ENCODE measurements around the gene PROP1.
"Not testable (repeated sequence)": the region's sequence is repeated elsewhere in the genome, so short reads cannot be mapped to it uniquely, and the experiment has no call there.

PROP1 gene

DNA sequence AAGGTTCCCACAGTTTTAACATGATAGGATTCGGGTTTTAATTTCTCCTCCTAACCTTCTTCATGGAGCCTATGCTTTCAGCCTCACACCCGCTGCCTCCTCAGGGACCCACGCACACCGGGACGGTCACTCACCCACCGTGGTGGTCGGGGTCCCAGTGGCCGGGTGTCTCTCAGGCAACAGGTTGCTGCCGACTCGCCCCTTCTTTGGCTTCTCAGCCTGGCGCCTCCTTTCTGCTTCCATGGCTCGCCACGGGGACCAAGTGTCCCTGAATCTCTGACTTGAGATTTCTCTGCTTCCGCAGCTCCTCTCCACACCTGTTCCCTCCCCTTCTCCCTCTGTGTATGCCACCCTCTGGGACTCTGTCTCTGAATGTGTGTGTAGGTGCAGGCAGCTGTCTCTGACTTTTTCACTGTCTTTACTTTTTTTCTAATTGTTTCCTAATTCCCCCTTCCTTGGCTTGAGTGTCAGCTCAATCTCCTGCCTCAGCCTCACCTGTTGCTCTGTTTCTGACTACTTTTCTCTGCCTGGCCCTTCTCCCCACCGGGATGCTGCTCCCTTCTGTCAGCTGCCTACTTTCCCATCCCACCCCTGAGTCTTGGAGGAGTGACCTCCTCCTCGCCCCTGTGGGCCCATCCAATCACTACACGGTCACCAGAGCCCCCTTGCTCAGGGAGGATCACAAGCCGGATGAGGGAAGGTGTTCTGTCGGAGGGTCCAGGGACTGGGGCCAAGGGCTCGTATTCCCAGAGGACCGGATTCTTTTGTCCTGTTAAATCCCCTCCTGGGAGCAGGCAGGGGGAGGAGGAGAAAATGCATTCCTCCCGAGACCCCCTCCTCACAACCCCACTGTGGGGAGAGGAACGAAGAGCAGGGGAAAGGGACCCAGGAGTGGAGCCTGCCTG, at the start of gene PROP1:
Gene PROP1 (minus strand): TSS at position 552 of the 905 bp plus-strand sequence. CDS start 309 bp downstream, at position 243.
- DNase-seq (ENCODE audit: insufficient read length, low spot score) (no peak), FAIRE-seq (no peak)

DNA sequence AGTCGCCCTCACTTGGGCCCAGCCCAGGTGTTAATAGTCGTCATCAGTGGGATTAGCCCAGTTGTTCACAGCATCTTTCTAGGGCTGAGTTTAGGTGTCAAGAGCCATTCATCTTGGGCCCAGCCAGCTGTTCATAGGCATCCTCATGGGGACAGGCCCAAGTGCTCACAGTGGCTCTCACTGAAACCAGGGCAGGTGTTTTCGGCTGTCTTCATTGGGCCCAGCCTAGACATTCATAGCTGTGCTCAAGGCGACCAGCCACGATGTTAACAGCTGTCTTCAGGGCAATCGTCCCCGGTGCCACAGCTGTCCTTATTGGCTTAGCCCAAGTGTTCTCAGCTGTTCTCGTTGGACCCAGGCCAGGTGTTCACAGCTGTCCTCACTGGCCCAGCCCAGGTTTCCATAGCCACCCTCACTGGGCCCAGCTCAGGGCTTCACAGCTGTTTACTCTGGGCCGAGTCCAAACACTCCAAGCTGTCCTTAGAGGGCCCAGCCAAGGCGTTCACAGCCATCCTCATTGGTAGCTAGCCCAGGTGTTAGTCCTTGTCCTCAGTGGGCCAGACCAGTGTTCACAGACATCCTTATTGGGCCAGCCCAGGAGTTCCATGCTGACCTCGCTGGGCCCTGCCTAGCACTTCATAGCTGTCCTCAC, 23.5 kb upstream of the PROP1 start:
- not testable (repeated sequence) for DNase-seq (ENCODE audit: insufficient read length, low spot score); FAIRE-seq

DNA sequence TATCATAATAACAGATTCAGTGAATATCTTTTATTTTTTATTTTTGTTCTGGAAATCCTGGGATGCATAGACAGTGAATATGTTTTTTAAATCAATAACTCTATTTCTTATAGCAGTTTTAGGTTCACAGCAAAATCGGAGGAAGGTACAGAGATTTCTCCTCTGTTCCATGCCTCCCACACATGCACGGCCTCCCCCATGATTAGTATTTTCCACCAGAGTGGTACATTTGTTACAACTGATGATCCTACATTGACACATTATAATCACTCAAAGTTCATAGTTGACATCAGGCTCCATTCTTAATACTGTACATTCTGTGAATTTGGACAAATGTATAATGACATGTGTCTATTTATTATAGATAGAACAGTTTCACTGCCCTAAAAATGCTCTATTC, 16.7 kb upstream of the PROP1 start:
- FAIRE-seq; DNase-seq (ENCODE audit: insufficient read length, low spot score): not testable (repeated sequence)

DNA sequence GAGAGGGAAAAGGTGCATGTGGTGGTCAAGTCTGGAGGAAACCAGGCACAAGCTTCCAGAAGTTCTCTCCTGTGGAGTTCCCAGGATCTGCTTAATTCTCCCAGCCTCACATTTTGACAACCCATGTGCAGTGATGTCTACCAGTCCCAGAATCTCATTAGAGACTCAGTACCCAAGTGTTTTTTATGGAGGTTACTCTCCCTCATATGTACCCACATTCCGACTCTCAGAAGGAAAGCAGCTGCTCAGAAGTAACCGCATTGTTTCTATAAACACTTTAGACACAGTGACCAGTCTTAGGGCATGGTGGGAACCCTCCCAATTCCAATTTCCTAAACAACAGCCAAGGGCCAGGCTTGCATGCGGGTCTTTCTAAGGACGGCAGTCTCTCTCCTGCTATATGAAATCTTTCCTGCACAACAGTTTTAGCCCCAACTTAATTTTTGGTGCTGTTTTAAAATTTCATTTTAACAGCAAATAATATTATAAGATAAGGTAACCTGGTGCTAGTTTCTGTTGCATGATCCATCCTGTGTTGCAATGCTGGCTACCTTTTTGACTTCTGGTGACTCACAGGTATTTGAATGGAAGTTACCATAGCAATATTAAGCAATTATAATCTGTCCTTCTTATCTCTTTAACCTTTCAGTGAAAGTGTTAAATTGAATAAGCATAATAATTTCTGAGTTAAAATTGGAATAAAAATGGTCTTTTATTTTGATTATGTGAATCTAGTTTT, 15.9 kb upstream of the PROP1 start:
- DNase-seq (ENCODE audit: insufficient read length, low spot score); FAIRE-seq: not testable (repeated sequence)

DNA sequence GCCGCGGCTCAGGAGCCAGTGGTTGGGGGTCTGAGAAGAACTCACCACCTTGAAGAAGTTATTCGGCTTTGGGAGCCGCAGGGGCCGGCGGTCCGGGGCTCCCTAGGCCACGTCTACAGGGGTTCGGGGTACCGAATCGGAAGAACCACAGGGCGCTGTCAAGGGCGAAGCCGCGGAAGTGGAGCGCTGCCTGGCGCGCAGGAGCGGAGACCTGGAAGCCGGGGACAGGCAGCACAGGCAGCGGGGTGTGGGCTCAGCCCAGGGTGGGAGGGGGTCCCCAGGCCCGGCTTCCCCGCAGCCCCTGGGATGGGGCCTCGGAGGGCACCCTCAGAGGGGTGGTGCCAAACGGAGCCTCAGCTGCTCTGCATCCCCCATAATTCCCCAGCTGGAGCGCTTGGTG, 11.2 kb upstream of the PROP1 start:
- FAIRE-seq; DNase-seq (ENCODE audit: insufficient read length, low spot score): not testable (repeated sequence)

DNA sequence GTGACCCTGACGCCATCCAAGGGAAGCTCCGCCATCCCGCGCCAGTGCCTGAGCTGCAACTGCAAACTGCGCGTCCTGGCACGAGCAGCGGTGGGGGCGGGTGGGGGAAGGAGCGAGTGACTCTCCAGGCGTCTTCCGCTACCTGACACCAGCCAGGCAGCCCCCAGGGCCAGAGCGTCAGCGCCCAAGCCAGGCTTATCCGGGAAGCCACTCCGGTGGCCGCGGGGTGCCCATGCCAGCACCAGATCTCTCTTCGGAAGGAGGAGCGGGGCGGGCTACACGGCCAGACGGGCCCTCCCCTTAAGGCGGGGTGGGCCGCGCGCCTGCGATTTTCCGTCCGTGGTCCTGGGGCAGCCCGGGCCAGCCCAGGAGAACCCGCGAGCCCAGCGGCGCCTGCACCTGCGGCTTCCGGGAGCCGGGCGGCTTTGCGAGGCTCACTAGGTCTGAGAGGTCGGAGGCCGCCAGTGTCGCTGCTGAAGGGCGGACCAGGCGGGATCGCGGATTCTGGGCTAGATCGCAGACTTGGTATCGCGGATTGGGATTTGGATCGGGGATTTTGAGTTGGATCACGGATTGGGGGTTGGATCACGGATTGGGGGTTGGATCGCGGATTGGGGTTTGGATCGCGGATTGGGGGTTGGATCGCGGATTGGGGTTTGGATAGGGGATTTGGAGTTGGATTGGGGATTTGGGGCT, 10.6 kb upstream of the PROP1 start:
- not testable (repeated sequence) for FAIRE-seq; DNase-seq (ENCODE audit: insufficient read length, low spot score)

DNA sequence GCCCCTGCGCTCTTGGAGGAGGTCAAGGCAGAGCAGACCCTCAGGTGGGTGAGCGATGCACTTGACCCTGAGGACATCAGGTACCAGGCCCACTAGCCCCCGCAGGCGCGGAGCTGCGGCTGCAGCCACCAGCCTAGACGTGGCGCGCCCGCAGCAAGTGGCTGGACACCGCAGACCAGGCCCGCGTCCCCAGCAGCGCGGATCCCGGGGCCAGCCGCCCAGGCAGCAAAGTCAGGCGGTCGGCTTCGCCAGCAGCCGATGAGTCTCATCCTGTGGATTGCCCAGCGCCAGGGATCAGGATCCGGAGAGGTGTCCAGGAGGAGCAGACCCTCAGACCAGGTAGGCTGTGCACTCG, 10.1 kb upstream of the PROP1 start:
- not testable (repeated sequence) for FAIRE-seq

DNA sequence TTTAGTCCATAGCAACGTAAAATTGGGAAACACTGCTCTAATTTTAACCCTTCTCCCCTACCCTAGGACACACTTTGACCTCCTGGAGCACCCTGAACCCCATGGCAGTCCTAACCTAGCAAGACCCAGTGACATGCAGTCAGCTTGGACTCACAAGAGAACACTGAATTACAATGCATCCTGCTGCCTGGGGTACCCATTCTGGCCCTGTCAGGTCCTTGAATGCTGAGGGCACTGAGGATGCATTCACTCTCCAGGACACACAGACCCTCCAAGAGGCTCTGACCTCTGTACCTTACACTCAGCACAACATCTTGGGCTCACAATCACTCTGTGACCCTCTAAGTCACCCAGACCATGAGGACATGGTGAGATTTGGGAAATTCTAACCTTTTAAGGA, 1.8 kb upstream of the PROP1 start:
- FAIRE-seq (no peak), DNase-seq (ENCODE audit: insufficient read length, low spot score) (no peak)

More for the DNA sequence above, 10.1 kb upstream of the PROP1 start:
- not testable (repeated sequence) for DNase-seq (ENCODE audit: insufficient read length, low spot score)

DNA sequence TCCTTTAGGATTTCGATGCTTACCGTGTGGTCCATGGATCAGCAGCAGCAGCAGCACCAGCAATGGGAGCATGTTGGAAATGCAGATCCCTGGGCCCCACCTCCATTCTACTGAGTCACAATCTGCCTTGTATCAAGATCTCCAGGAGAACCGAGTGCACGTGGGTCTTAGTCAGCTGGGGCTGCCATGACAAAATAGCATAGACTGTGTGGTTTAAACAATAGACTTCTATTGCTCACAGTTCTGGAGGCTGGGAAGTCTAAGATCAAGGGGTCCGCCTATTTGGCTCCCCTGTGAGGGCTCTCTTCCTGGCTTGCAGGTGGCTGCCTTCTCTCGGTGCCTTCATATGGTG, 1.3 kb upstream of the PROP1 start:
- DNase-seq (ENCODE audit: insufficient read length, low spot score) (no peak), FAIRE-seq (no peak)

DNA sequence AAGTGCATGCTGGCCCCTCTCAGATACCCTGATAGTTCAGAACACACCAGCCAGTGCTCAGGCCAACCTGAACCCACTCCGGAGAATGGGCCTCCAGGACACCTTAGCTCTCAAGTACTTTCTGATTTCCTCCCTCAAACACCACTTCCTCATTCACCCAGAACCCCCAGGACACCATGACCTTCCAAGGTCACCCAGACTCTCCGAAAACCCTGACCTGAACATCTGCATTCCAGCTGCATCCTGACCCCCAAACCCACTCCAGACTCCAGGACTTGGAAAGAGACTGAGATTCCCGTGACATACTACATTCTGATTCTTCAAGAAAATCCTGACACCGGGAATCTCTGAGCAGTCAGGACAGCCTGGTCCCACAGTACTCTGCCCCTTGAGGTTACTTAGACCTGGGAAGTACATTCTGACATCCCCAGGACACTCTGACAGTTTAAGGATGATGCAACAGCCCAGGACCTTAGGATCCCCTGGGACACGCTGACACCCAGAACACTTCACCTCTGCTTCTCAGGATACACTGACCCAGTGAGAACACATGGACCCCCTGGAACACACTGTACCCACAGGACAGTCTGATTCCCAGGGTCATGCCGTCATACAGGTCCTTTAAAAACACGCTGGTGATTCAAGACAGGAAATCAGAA, 747 bp upstream of the PROP1 start:
- FAIRE-seq (no peak), DNase-seq (ENCODE audit: insufficient read length, low spot score) (no peak)

DNA sequence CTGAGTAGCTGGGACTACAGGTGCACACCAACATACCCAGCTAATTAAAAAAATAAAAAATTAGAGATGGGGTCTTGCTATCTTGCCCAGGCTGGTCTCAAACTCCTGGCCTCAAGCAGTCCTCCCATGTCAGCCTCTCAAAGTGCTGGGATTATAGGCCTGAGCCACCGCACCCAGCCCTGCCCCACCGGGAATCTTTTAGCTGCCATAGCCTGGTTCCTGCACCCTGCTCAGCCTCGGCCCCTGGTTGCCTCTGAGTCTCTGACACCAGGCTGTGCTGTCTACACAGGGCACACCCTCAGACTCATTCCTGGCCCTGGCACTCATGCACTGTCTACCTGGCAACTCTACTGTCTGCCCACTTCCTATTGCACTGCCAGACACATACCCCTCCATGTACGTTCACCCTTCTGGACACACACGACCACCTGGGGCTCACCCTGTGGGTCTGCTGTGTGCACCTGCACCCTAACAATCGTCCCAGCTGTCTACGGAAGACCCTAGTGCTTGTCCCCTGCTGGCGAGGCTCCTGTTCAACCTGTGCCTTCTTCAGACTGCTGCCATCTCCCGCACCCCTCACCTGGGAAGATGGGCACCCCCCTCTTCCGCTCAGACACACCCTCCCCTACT, 1.4 kb downstream of the PROP1 start:
- no peak for FAIRE-seq
- DNase-seq (ENCODE audit: insufficient read length, low spot score), result no peak

DNA sequence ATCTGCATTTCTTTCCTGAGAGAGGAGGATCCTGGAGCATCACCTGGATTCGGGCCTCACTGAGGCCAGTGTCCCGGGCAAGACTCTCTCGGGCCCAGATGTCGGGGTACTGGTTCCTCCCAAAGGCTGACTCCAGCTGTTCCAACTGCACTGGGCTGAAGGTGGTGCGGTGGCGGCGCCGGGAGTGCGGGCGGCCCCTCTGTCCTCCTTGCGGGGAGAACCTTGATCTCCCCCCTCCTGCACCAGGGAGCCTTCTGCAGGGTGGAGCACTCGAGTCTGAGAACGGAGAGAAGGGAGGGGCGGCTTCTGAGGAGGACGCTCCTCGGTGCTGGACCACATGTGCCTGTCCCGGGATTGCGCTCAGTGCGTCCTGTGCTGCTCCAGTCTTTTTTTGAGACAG, 2.0 kb downstream of the PROP1 start:
- no peak for DNase-seq (ENCODE audit: insufficient read length, low spot score)

DNA sequence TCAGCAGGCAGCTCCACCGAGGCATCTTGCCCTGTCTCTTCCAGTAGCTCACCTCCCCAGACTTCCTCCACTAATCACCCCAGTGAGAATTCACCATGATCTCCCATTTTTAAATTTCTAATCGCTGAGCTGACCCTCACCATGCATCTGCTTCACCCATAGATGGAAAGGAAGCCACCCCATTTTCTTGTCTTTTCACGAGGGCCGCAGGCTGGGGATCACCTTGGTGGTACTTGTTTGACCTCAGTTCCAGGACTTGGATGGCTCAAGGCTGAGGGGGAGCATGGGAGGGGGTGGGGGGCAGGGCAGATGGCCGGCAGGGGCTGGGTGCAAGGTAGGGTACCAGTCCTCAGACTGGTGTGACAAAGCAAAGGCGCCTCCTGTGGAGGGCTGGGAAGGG, 3.6 kb downstream of the PROP1 start:
- no peak for DNase-seq (ENCODE audit: insufficient read length, low spot score)
- FAIRE-seq, result no peak

More for the DNA sequence above, 2.0 kb downstream of the PROP1 start:
- no peak for FAIRE-seq

DNA sequence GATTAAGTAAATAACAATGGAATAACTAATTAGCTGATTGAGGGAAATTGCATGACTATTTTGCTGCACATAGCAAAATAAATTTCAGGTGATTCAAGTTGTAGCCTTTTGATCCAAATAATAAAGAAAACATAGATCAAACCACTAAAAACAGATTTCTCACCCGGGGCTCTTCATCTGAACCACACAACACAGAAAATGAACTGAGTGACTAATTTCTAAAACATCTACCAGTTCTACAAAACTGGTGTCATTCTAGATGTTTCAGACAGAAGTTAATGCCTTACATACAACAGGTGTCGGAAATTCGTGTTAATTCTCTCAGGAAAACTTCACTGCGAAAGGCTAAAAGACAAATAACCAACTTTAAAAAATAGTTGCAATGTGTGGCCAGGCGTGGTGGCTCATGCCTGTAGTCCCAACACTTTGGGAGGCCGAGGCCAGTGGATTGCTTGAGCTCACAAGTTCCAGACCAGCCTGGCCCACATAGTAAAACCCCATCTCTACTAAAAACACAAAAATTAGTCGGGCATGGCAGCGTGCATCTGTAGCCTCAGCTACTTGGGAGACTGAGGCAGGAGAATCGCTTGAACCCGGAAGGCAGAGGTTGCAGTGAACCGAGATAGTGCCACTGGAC, 6.9 kb downstream of the PROP1 start:
- DNase-seq (ENCODE audit: insufficient read length, low spot score) (no peak), FAIRE-seq (no peak)

DNA sequence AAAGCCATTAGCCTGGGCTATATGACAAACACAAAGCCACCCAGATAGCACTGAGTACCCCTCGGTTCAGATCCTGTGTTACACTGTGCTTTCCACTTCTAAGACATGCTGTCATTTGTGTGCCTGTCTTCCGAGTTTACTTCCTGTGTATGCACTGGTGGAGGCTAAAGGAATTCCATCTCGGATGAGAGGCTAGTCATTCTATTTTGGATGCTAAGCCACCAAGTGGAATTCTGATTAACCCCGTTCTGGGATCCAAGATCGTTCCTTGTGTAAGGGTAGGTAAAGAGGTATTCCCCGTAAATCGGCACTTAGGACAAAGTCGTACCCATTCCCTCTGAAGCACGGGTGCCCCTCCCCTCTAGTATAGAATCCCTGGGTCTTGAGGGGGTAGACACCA, 8.7 kb downstream of the PROP1 start:
- FAIRE-seq (no peak), DNase-seq (ENCODE audit: insufficient read length, low spot score) (no peak)

DNA sequence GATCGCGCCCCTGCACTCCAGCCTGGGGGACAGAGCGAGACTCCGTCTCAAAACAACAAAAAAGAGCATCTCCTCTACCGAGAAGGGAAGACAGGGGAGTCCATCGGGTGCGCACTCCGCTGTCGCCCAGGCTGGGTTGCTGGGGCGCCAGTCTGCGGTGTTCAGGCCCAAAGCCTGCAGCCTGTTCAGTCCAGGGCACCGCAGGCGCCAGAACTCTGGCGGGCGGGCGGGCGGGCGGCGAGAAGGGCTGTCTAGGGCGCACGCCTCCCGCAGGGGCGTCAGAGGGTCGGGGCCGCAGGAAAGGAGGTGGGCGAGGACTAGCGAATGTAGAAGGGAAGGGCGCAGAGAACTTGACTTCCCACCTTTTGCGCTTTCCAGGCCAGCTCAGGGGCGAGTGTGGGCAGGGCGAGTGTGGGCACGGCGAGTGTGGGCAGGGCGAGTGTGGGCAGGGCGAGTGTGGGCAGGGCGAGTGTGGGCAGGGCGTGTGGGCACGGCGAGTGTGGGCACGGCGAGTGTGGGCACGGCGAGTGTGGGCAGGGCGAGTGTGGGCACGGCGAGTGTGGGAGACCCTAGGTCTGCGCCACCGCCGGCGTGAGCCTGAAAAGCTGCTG, 10.5 kb downstream of the PROP1 start:
- FAIRE-seq (no peak), DNase-seq (ENCODE audit: insufficient read length, low spot score) (no peak)

DNA sequence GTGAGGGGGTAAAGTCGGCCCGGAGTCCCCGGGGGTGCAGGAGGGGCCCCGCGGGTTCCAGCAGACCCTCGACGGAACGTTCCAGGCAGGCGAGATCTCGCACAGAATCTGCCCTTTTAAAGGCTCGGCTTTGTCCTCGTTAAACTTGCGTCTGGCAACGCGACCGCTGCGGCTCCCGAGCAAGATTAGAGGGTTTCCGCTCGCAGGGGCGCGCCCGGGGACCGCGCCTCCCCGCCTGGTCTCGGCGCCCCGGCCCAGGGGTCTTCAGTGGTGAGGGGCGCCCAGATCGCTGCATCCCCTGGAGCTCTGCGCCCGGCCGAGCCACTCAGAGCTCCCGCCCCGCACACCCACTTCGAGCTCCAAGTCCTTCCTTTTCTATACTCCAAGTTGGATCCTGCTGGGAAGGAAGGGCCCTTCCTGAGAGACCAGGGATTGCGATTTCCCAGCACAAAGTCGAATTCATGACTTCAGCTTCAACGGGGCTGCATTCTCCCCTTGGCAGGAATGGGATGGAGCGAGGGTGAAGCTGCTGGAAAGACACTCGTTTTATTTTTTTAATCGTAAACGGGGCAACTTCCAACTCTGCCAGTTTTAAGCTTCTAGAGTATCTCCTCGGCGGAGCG, 11.3 kb downstream of the PROP1 start:
- no peak for DNase-seq (ENCODE audit: insufficient read length, low spot score)
- no peak for FAIRE-seq

DNA sequence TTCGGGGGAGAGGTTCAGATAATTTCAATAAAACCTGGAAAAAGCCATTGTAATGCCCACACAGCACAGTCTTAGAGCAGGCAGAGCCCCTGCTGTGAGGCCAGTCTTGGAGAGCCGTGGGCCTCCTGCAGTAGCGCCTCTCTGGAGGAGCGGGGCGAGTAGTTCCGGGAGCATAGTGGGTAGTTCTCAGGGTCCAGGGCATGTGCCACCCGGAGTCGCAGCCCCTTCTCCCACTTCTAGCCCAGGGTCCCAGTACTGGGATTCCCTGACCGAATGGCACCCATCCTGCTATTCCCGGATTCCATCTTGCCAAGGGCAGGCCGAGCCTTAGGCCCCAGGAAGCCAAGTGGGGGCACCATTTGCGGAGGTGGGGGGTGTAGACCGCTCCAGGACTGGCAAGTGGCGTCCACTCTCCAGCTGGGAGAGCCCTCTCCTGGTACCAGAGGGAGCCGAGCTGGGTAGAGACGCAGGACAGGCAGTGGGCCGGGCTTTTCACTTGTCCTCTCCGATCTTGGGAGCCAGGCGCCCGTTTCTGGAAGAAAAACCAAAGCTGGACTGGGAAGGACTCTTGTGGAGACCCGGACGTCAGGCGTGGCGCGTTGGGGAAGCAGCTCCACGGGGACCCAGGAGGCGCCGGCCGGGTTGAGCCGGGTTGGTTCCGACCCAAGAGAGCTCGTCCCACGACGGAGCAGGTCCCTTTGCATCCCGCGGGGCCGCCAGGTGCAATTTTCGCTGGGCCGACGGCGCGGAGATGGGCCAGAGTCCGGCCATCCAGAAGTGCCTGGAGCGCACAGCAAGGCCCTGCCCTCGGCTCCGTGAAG, 12.1 kb downstream of the PROP1 start:
- no peak for DNase-seq (ENCODE audit: insufficient read length, low spot score)
- FAIRE-seq, result no peak

Measured in GM19239 (cell line).